ENCODE results near the gene STX3. TPM values are rescaled to one million over a fixed set of nuclear protein-coding genes. Genes with fewer than 3 reads are reported as not detected.

STX3 gene
- total and polyA plus RNA-seq, 2 experiments from 2014 or later = 19.0 to 65.5 TPM

DNA sequence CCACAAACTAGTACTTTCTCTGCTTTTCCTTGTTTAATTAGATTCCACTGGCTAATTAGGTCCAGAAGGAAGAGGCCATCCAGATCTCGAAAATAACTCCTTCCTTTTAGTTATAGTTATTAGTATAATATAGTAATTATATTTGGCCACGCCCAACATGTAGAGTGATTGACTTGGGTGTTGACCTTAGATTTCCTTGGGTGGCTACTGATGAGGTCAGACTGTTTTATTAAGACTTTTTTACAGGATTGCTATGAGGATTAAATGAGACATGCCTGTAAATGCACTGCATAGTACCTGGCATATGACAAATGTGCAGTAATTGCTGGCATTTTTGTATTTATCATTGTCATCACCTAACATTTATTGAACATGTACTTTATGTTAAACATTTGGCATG lies 26.9 kb downstream of the STX3 start (continued):
- TF ChIP-seq, protein P1, sequence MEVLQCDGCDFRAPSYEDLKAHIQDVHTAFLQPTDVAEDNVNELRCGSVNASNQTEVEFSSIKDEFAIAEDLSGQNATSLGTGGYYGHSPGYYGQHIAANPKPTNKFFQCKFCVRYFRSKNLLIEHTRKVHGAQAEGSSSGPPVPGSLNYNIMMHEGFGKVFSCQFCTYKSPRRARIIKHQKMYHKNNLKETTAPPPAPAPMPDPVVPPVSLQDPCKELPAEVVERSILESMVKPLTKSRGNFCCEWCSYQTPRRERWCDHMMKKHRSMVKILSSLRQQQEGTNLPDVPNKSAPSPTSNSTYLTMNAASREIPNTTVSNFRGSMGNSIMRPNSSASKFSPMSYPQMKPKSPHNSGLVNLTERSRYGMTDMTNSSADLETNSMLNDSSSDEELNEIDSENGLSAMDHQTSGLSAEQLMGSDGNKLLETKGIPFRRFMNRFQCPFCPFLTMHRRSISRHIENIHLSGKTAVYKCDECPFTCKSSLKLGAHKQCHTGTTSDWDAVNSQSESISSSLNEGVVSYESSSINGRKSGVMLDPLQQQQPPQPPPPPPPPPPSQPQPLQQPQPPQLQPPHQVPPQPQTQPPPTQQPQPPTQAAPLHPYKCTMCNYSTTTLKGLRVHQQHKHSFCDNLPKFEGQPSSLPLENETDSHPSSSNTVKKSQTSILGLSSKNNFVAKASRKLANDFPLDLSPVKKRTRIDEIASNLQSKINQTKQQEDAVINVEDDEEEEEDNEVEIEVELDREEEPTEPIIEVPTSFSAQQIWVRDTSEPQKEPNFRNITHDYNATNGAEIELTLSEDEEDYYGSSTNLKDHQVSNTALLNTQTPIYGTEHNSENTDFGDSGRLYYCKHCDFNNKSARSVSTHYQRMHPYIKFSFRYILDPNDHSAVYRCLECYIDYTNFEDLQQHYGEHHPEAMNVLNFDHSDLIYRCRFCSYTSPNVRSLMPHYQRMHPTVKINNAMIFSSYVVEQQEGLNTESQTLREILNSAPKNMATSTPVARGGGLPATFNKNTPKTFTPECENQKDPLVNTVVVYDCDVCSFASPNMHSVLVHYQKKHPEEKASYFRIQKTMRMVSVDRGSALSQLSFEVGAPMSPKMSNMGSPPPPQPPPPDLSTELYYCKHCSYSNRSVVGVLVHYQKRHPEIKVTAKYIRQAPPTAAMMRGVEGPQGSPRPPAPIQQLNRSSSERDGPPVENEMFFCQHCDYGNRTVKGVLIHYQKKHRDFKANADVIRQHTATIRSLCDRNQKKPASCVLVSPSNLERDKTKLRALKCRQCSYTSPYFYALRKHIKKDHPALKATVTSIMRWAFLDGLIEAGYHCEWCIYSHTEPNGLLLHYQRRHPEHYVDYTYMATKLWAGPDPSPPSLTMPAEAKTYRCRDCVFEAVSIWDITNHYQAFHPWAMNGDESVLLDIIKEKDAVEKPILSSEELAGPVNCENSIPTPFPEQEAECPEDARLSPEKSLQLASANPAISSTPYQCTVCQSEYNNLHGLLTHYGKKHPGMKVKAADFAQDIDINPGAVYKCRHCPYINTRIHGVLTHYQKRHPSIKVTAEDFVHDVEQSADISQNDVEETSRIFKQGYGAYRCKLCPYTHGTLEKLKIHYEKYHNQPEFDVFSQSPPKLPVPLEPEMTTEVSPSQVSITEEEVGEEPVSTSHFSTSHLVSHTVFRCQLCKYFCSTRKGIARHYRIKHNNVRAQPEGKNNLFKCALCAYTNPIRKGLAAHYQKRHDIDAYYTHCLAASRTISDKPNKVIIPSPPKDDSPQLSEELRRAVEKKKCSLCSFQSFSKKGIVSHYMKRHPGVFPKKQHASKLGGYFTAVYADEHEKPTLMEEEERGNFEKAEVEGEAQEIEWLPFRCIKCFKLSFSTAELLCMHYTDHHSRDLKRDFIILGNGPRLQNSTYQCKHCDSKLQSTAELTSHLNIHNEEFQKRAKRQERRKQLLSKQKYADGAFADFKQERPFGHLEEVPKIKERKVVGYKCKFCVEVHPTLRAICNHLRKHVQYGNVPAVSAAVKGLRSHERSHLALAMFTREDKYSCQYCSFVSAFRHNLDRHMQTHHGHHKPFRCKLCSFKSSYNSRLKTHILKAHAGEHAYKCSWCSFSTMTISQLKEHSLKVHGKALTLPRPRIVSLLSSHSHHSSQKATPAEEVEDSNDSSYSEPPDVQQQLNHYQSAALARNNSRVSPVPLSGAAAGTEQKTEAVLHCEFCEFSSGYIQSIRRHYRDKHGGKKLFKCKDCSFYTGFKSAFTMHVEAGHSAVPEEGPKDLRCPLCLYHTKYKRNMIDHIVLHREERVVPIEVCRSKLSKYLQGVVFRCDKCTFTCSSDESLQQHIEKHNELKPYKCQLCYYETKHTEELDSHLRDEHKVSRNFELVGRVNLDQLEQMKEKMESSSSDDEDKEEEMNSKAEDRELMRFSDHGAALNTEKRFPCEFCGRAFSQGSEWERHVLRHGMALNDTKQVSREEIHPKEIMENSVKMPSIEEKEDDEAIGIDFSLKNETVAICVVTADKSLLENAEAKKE (CRISPR knock-in tag; IDR thresholded peaks at IDR 0.05) = no peak
- TF ChIP-seq, protein P2, sequence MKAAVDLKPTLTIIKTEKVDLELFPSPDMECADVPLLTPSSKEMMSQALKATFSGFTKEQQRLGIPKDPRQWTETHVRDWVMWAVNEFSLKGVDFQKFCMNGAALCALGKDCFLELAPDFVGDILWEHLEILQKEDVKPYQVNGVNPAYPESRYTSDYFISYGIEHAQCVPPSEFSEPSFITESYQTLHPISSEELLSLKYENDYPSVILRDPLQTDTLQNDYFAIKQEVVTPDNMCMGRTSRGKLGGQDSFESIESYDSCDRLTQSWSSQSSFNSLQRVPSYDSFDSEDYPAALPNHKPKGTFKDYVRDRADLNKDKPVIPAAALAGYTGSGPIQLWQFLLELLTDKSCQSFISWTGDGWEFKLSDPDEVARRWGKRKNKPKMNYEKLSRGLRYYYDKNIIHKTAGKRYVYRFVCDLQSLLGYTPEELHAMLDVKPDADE (IDR thresholded peaks at IDR 0.05) = no peak
- no peak for TF ChIP-seq CREB1 (CRISPR knock-in tag; IDR thresholded peaks at IDR 0.05; ENCODE audit: low read depth)

- no peak for ATAC-seq
- Histone ChIP-seq H3K27me3 (ENCODE audit: insufficient read depth) (no peaks in the 10 kb centered on the region), H3K27ac (ENCODE audit: low read depth) (no peak overlapping the region), H3K79me2 (replicated peaks; ENCODE audit: insufficient read depth) (peaks cover 4% of the 10 kb centered on the region; the same call in 1 of the 2 replicates), H3K4me1 (ENCODE audit: insufficient read depth) (no peaks in the 10 kb centered on the region), H2AFZ (no peak overlapping the region), H3K36me3 (ENCODE audit: insufficient read depth) (peaks cover 11% of the 10 kb centered on the region; the same call in 1 of the 2 replicates), H4K20me1 (replicated peaks; ENCODE audit: insufficient read depth) (peaks cover 7% of the 10 kb centered on the region; the same call in 1 of the 2 replicates), H3K9me2 (ENCODE audit: insufficient read depth) (peaks cover 5% of the 10 kb centered on the region; the same call in 1 of the 2 replicates), H3K4me3 (no peak overlapping the region), H3K4me2 (no peak overlapping the region), H3F3A (replicated peaks; ENCODE audit: low read depth) (no peaks in the 10 kb centered on the region)
- H3K27me3 Mint-ChIP-seq (ENCODE audit: insufficient read depth, low read depth, poor library complexity) = peaks cover 5% of the 10 kb centered on the region
- no peak overlapping the region for H3K27ac Mint-ChIP-seq
- H3K4me3 Mint-ChIP-seq = no peak overlapping the region
- DNase-seq (ENCODE audit: low spot score) = no peak
- no peaks in the 10 kb centered on the region for H3K4me1 Mint-ChIP-seq
- H3K36me3 Mint-ChIP-seq (ENCODE audit: low read depth) = peaks cover 52% of the 10 kb centered on the region
- H3K9me3 Mint-ChIP-seq = peaks cover 10% of the 10 kb centered on the region; the same call in 2 of the 3 replicates
- TF ChIP-seq ZNF114 (CRISPR knock-in tag; IDR thresholded peaks at IDR 0.05) (no peak), EZH2phosphoT487 (IDR thresholded peaks at IDR 0.05; ENCODE audit: unreplicated experiment) (no peak), JUNB (IDR thresholded peaks at IDR 0.05; ENCODE audit: unreplicated experiment) (no peak), NANOG (IDR thresholded peaks at IDR 0.05; ENCODE audit: borderline replicate concordance) (no peak), STAT1 (IDR thresholded peaks at IDR 0.05; ENCODE audit: unreplicated experiment) (no peak), EZH2 (IDR thresholded peaks at IDR 0.05; ENCODE audit: low read depth, unreplicated experiment) (no peak)
- TF ChIP-seq, protein P1 (CRISPR knock-in tag; IDR thresholded peaks at IDR 0.05) = no peak
These were observed 28.5 kb downstream of the STX3 start for GRCh38 chr11:59783632-59784090.
